Measurements from ENCODE around the gene GHITM.

The GHITM gene

DNA sequence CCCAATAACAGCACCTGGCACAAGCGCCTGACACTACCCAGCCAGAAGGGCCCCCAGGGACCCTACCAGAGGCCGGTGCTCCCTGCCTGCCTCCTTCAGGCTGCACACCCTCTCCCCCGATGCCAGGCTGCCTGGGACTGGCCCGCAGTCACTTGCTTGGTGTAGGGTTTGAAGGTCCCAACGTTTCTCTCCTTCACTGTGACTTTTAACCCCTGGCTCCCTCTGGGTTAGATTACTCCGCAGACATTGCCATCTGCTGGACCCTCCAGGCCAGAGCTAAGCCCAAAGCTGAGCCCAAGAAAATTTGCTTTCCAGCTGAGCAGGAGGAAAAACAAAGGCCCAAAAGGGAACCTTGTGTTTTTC, 61.9 kb downstream of the GHITM start:
- DNase-seq (ENCODE audit: low read depth): no peak

DNA sequence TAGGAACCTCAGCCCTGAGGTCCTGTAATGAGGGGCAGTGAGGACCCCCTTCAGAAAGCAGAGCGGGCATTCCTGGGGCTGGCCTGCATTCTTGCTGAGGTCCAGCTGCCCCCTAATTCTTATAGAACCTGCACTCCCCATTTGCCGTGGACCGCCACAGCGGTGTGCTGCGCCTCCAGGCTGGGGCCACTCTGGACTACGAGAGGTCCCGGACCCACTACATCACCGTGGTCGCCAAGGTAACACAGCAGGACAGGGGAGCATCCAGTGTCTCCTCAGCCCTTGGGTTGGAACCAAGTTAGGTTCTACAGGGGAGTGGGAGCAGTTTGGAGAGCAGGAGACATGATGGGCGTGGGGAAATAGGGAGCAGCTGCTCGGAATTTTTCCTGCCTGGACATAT, 62.4 kb downstream of the GHITM start:
- DNase-seq (ENCODE audit: low read depth): no peak

DNA sequence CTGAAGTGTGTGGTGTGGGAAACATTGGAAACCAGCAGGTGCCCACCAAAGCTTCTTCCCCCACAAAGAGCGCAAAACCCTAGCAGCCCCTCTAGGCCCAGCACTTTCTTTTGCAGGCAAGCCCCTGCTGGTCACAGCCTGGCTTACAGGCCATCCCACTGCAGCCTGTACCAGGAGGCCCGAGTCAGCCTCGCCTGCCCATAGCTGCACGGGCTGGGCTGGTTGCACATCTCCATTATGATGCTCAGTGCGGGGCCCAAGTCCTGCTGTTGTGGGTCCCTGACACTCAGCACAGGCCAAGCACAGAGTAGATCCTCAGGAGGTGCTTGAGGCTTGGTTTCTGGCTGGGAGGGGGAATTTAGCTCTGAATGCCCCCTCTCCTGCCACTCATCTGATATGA, 63.0 kb downstream of the GHITM start:
- DNase-seq (ENCODE audit: low read depth): no peak
